ENCODE measurements around the gene VPS9D1. TPM values are rescaled to one million over a fixed set of nuclear protein-coding genes. Genes with fewer than 3 reads are reported as not detected.

The VPS9D1 gene, protein sequence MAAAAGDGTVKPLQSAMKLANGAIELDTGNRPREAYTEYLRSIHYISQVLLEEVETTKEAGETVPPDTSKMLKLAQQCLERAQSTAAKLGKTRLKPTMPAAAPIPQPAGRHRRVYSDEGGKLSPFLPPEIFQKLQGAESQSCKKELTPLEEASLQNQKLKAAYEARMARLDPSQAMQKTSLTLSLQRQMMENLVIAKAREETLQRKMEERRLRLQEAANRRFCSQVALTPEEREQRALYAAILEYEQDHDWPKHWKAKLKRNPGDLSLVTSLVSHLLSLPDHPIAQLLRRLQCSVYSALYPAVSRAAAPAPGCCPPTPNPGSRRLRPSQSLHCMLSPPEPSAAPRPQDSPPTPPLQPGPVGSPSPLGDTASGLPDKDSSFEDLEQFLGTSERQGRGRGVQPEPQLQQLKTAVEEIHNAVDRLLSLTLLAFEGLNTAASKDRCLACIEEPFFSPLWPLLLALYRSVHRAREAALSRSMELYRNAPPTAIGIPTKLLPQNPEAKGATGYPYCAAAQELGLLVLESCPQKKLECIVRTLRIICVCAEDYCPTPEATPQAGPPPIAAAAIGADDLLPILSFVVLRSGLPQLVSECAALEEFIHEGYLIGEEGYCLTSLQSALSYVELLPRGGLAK
- total RNA-seq: 7.2 and 13.0 TPM in 2 replicates
- 6.3 and 6.4 TPM in 2 replicates for polyA plus RNA-seq
- polyA plus RNA-seq (2012): 13.3 and 14.2 TPM in 2 replicates
- 6.2 and 13.2 TPM in 2 replicates for polyA minus RNA-seq (ENCODE audit: low replicate concordance)

DNA sequence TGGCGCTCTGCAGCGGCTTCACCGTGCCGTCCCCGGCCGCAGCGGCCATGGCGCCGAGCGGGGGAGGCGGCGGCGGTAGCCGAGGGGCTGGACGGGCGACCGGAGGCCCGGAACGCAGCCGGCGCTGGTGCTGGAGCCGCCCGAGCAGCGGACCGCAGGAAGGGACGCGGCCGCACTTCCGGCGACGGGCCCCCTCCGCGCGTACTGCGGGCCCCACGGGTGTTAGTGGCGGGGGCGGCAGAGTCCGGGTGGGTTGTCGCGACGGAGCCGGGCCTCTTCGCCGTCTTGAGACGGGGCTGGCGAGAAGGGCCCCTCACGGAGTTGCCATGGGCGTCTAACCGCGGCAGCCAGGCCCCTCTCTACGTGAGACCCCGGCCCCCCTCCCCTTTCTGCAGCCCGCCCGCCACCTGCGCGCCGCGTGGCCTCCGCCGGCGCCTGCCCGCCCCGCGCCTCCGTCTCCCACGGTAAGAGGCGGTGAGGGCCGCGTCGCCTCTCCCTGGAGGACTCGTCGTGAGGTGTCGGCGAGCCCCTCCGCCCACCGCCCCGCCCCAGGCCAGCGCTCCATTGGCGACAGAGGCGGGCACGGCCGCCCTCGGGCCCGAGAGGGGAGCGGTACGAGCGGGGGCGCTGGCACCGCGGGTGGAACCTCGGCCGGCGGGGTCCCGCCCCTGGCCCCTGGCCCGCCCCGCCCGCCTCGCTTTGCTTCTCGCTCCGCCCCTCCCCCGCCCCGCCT is at the start of gene VPS9D1, which contains the start of gene ZNF276:
TSS of gene VPS9D1 (minus strand) at position 86 of the 733 bp plus-strand sequence. CDS start at position 49, 37 bp downstream.
TSS of gene ZNF276 (plus strand) at position 725 of the 733 bp plus-strand sequence. CDS start 104 bp downstream, outside the sequence.
- Histone ChIP-seq H3K4me2 (ENCODE audit: extremely low read depth, insufficient read depth, low read length) (peak within 1 kb of the TSS; percentile 100), H3K9ac (ENCODE audit: insufficient read depth, low read length) (peak within 1 kb of the TSS; percentile 82), H3K4me3 (replicated peaks in 1 of 4; ENCODE audit: control extremely low read depth in 1 of 4, insufficient read depth in 1 of 4, low read depth in 3 of 4, low read length in 4 of 4) (peak within 1 kb of the TSS; percentile 58 to 83 (median 74)), H3K27me3 (ENCODE audit: control insufficient read depth, insufficient read depth, low read length) (no peaks in the 10 kb centered on the region), H2AFZ (ENCODE audit: low read length) (peak within 1 kb of the TSS; percentile 38), H3K36me3 (ENCODE audit: control insufficient read depth, insufficient read depth, low read length) (peaks cover 12% of the 10 kb centered on the region), H3K79me2 (ENCODE audit: control insufficient read depth, insufficient read depth, low read length) (peaks cover 29% of the 10 kb centered on the region), H3K27ac (ENCODE audit: insufficient read depth, low read length) (peak within 1 kb of the TSS; percentile 75), H3K9me3 (ENCODE audit: control insufficient read depth, insufficient read depth, low read depth, low read length) (no peaks in the 10 kb centered on the region), H3K4me1 (ENCODE audit: control insufficient read depth, extremely low read depth, insufficient read depth, low read length) (peaks cover 20% of the 10 kb centered on the region), H4K20me1 (ENCODE audit: control insufficient read depth, extremely low read depth, insufficient read depth, low read length) (no peaks in the 10 kb centered on the region)
- DNase-seq (ENCODE audit: low read depth in 2 of 2): peak; percentile 74 to 75
- TF ChIP-seq, protein P1, sequence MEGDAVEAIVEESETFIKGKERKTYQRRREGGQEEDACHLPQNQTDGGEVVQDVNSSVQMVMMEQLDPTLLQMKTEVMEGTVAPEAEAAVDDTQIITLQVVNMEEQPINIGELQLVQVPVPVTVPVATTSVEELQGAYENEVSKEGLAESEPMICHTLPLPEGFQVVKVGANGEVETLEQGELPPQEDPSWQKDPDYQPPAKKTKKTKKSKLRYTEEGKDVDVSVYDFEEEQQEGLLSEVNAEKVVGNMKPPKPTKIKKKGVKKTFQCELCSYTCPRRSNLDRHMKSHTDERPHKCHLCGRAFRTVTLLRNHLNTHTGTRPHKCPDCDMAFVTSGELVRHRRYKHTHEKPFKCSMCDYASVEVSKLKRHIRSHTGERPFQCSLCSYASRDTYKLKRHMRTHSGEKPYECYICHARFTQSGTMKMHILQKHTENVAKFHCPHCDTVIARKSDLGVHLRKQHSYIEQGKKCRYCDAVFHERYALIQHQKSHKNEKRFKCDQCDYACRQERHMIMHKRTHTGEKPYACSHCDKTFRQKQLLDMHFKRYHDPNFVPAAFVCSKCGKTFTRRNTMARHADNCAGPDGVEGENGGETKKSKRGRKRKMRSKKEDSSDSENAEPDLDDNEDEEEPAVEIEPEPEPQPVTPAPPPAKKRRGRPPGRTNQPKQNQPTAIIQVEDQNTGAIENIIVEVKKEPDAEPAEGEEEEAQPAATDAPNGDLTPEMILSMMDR (conservative IDR thresholded peaks at IDR 0.05 in 1 of 2, IDR thresholded peaks at IDR 0.05 in 1 of 2; ENCODE audit: low read depth in 1 of 2, low read length in 2 of 2): no peak
- TF ChIP-seq EZH2 (IDR thresholded peaks at IDR 0.05; ENCODE audit: low read length, missing control alignments): no peak

DNA sequence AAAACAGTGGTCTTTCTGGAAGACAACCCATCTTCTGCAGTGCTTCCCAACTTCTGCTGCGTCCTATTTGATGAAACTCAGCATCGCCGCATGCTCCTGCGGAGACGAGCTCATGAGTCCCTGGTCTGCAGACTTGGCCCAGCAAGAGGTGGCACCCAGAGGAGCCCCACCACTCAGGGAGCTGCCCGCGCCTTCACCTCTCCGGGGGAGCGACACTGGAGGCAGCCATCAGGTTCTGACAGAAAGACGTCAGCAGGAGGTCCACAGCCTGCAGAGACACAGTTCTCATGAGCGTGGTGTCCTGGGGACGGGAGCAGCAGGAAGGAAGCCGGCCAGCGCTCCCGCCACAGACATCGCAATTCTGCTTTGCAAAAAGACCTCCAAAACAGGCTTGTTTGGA is 49.7 kb upstream of the VPS9D1 start:
- Histone ChIP-seq H3K36me3 (ENCODE audit: control insufficient read depth, insufficient read depth, low read length) (peaks cover 9% of the 10 kb centered on the region), H3K27me3 (ENCODE audit: control insufficient read depth, insufficient read depth, low read length) (no peaks in the 10 kb centered on the region), H3K4me1 (ENCODE audit: control insufficient read depth, extremely low read depth, insufficient read depth, low read length) (no peaks in the 10 kb centered on the region), H3K4me2 (ENCODE audit: extremely low read depth, insufficient read depth, low read length) (no peak overlapping the region), H3K27ac (ENCODE audit: insufficient read depth, low read length) (no peak overlapping the region), H4K20me1 (ENCODE audit: control insufficient read depth, extremely low read depth, insufficient read depth, low read length) (no peaks in the 10 kb centered on the region), H3K9me3 (ENCODE audit: control insufficient read depth, insufficient read depth, low read depth, low read length) (no peaks in the 10 kb centered on the region), H3K79me2 (ENCODE audit: control insufficient read depth, insufficient read depth, low read length) (no peaks in the 10 kb centered on the region), H3K4me3 (replicated peaks in 1 of 4; ENCODE audit: control extremely low read depth in 1 of 4, insufficient read depth in 1 of 4, low read depth in 3 of 4, low read length in 4 of 4) (no peak overlapping the region), H2AFZ (ENCODE audit: low read length) (no peak overlapping the region), H3K9ac (ENCODE audit: insufficient read depth, low read length) (no peak overlapping the region)
- DNase-seq (ENCODE audit: low read depth in 2 of 2): no peak
- TF ChIP-seq, protein P1 (conservative IDR thresholded peaks at IDR 0.05 in 1 of 2, IDR thresholded peaks at IDR 0.05 in 1 of 2; ENCODE audit: low read depth in 1 of 2, low read length in 2 of 2): no peak
- no peak for TF ChIP-seq EZH2 (IDR thresholded peaks at IDR 0.05; ENCODE audit: low read length, missing control alignments)
